Adipose tissue (tissue), 3 donors: Measurements from ENCODE around the gene FBLN2. TPM values are rescaled to one million over a fixed set of nuclear protein-coding genes. Genes with fewer than 3 reads are reported as not detected.
A peak's percentile ranks its signal among the peaks of the same experiment; 100 is the strongest.
"Not testable (repeated sequence)": the region's sequence is repeated elsewhere in the genome, so short reads cannot be mapped to it uniquely, and the experiment has no call there.

Experiments used
- H3K27ac ChIP-seq: one replicate; pipeline ENCODE4 v1.5.1; 2013; ENCODE audit warnings: low read depth, low read length
- WGBS, 3 donors: extraction: QIAGEN DNeasy Blood & Tissue Kit; methylation state at CpG; one replicate each; pipeline ENCODE4 v1.1.7; 2013; 5-methylcytosine and 5-hydroxymethylcytosine counted together
- polyA plus RNA-seq, 3 donors: library from polyadenylated mRNA; stranded (reverse); fragments of 200-250 nt; gene quantifications; one replicate each; pipeline ENCODE4 v1.2.3, GENCODE V29; 2013
- donor health status: healthy with polysubstance abuse.
- donor health status: Bipolar disorder and iron deficiency.
- donor health status: healthy.

FBLN2 gene
- polyA plus RNA-seq, 3 donors, result 10.2 to 147 (median 91.1) TPM

- 88 to 90% (median 90%) methylated on average over 7 of the region's 7 CpGs for WGBS, 3 donors
- H3K27ac ChIP-seq, result no peak overlapping the region
Observed at GRCh38 chr3:13512451-13512850, 36.5 kb upstream of the FBLN2 start.

GRCh38 chr3:13513051-13513912, 35.6 kb upstream of the FBLN2 start:
- 60 to 73% (median 71%) methylated on average over 20 of the region's 20 CpGs for WGBS, 3 donors
- no peak overlapping the region for H3K27ac ChIP-seq

- no peak overlapping the region for H3K27ac ChIP-seq
- WGBS, 3 donors, result 79 to 84% (median 80%) methylated on average over 10 of the region's 10 CpGs
Observed at GRCh38 chr3:13513913-13514517, 34.9 kb upstream of the FBLN2 start.

GRCh38 chr3:13514639-13515435, 34.1 kb upstream of the FBLN2 start:
- 81 to 87% (median 83%) methylated on average over 6 of the region's 6 CpGs for WGBS, 3 donors
- no peak overlapping the region for H3K27ac ChIP-seq

GRCh38 chr3:13515786-13516759, 32.9 kb upstream of the FBLN2 start:
- 63 to 83% (median 69%) methylated on average over 23 to 26 of the region's 26 CpGs for WGBS, 3 donors
- H3K27ac ChIP-seq, result no peak overlapping the region

- no peak overlapping the region for H3K27ac ChIP-seq
- 83 to 89% (median 85%) methylated on average over 9 of the region's 9 CpGs for WGBS, 3 donors
Observed at GRCh38 chr3:13516760-13517135, 32.2 kb upstream of the FBLN2 start.

GRCh38 chr3:13517253-13517977, 31.5 kb upstream of the FBLN2 start:
- no peak overlapping the region for H3K27ac ChIP-seq
- 66 to 76% (median 69%) methylated on average over 15 to 18 of the region's 18 CpGs for WGBS, 3 donors

GRCh38 chr3:13518516-13518953, 30.4 kb upstream of the FBLN2 start:
- no peak overlapping the region for H3K27ac ChIP-seq
- 66 to 80% (median 70%) methylated on average over 15 of the region's 15 CpGs for WGBS, 3 donors

- WGBS, 3 donors, result 78 to 83% (median 81%) methylated on average over 19 of the region's 19 CpGs
- no peak overlapping the region for H3K27ac ChIP-seq
Observed at GRCh38 chr3:13519006-13519791, 29.7 kb upstream of the FBLN2 start.

- WGBS, 3 donors, result 89 to 92% (median 92%) methylated on average over 9 of the region's 9 CpGs
- no peak overlapping the region for H3K27ac ChIP-seq
Observed at GRCh38 chr3:13520326-13520880, 28.5 kb upstream of the FBLN2 start.

GRCh38 chr3:13521309-13521708, 27.6 kb upstream of the FBLN2 start:
- 62 to 79% (median 63%) methylated on average over 6 of the region's 6 CpGs for WGBS, 3 donors
- no peak overlapping the region for H3K27ac ChIP-seq

- H3K27ac ChIP-seq, result not testable (repeated sequence)
- 94 to 98% (median 95%) methylated on average over 2 of the region's 2 CpGs for WGBS, 3 donors
Observed at GRCh38 chr3:13521749-13522148, 27.2 kb upstream of the FBLN2 start.

GRCh38 chr3:13522236-13522635, 26.7 kb upstream of the FBLN2 start:
- WGBS, 3 donors, result 94 to 96% (median 95%) methylated on average over 5 of the region's 5 CpGs
- H3K27ac ChIP-seq, result no peak overlapping the region

- no peak overlapping the region for H3K27ac ChIP-seq
- 71 to 80% (median 75%) methylated on average over 10 of the region's 10 CpGs for WGBS, 3 donors
Observed at GRCh38 chr3:13524979-13525669, 23.8 kb upstream of the FBLN2 start.

GRCh38 chr3:13525827-13526625, 22.9 kb upstream of the FBLN2 start:
- H3K27ac ChIP-seq, result peak overlapping the region; percentile 62
- 64 to 75% (median 67%) methylated on average over 19 to 20 of the region's 20 CpGs for WGBS, 3 donors
